Measurements from ENCODE around the gene BSND. TPM values are rescaled to one million over a fixed set of nuclear protein-coding genes. Genes with fewer than 3 reads are reported as not detected.

Gene BSND
- total and polyA plus RNA-seq, 9 donors, result 0.03 to 0.07 (median 0.03) TPM; not detected in 6

DNA sequence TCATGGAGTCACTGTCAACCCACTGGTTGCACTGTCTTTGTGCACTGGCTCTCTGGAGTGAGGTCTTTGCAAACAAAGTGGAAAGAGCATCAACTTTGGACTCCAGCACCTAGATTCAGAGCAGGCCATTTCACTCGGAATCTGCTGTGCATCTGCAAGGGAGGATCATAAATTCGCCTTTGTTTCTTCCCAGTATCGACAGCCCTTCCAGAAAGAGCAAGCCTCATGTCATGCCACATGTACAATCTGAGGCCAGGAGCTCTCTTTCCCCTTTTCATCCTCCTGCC, 39.8 kb downstream of the BSND start:
- Histone ChIP-seq H3K27me3 (ENCODE audit: control insufficient read depth, insufficient read depth, low read length) (peaks cover 55% of the 10 kb centered on the region), H3K4me1 (ENCODE audit: control insufficient read depth, insufficient read depth, low read length) (peaks cover 20% of the 10 kb centered on the region), H3K27ac (ENCODE audit: low read length) (no peak overlapping the region), H3K36me3 (ENCODE audit: control insufficient read depth, insufficient read depth, low read length) (no peaks in the 10 kb centered on the region), H3K4me3 (ENCODE audit: low read length) (no peak overlapping the region), H3K9me3 (replicated peaks; ENCODE audit: control insufficient read depth, low read depth, low read length) (no peaks in the 10 kb centered on the region)
- no peak for DNase-seq
- 85% methylated on average over 3 of the region's 3 CpGs for WGBS (ENCODE audit: insufficient coverage)

DNA sequence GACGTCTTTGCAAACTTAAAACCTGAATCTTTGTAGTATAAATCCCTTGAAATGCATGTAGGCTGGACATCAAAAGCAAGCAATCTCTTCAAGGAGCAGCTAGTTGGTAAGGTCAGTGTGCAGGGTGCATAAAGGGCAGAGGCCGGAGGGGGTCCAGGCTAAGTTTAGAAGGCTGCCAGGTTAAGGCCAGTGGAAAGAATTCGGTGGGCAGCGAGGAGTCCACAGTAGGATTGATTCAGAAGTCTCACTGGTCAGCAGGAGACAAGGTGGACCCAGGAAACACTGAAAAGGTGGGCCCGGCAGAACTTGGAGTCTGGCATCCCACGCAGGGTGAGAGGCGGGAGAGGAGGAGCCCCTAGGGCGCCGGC, 40.2 kb downstream of the BSND start:
- H3K4me3 ChIP-seq (ENCODE audit: low read length), result no peak overlapping the region
- H3K27ac ChIP-seq (ENCODE audit: low read length), result no peak overlapping the region
- DNase-seq, result no peak
- no peaks in the 10 kb centered on the region for H3K36me3 ChIP-seq (ENCODE audit: control insufficient read depth, insufficient read depth, low read length)
- peaks cover 50% of the 10 kb centered on the region for H3K27me3 ChIP-seq (ENCODE audit: control insufficient read depth, insufficient read depth, low read length)
- peaks cover 20% of the 10 kb centered on the region for H3K4me1 ChIP-seq (ENCODE audit: control insufficient read depth, insufficient read depth, low read length)
- H3K9me3 ChIP-seq (replicated peaks; ENCODE audit: control insufficient read depth, low read depth, low read length), result no peaks in the 10 kb centered on the region
- WGBS (ENCODE audit: insufficient coverage), result 20% methylated on average over 8 of the region's 9 CpGs

GRCh38 chr1:55039342-55040082, 40.8 kb downstream of the BSND start, which contains the start of gene PCSK9:
PCSK9 (plus strand) TSS chr1:55039548; CDS start chr1:55039838, 290 bp downstream.
- DNase-seq, result peak; percentile 51

GRCh38 chr1:55040083-55040932, 41.6 kb downstream of the BSND start:
- Histone ChIP-seq H3K27ac (ENCODE audit: low read length) (no peak overlapping the region), H3K9me3 (replicated peaks; ENCODE audit: control insufficient read depth, low read depth, low read length) (no peaks in the 10 kb centered on the region), H3K4me1 (ENCODE audit: control insufficient read depth, insufficient read depth, low read length) (peaks cover 20% of the 10 kb centered on the region), H3K27me3 (ENCODE audit: control insufficient read depth, insufficient read depth, low read length) (peaks cover 50% of the 10 kb centered on the region), H3K36me3 (ENCODE audit: control insufficient read depth, insufficient read depth, low read length) (no peaks in the 10 kb centered on the region), H3K4me3 (ENCODE audit: low read length) (peak overlapping the region; percentile 33)
- 12% methylated on average over 36 of the region's 49 CpGs for WGBS (ENCODE audit: insufficient coverage)
- no peak for DNase-seq

More at GRCh38 chr1:55039342-55040082, 40.8 kb downstream of the BSND start, which contains the start of gene PCSK9:
- Histone ChIP-seq H3K27ac (ENCODE audit: low read length) (no peak within 1 kb of the TSS), H3K27me3 (ENCODE audit: control insufficient read depth, insufficient read depth, low read length) (peaks cover 50% of the 10 kb centered on the region), H3K9me3 (replicated peaks; ENCODE audit: control insufficient read depth, low read depth, low read length) (no peaks in the 10 kb centered on the region), H3K36me3 (ENCODE audit: control insufficient read depth, insufficient read depth, low read length) (no peaks in the 10 kb centered on the region), H3K4me3 (ENCODE audit: low read length) (peak within 1 kb of the TSS; percentile 33), H3K4me1 (ENCODE audit: control insufficient read depth, insufficient read depth, low read length) (peaks cover 20% of the 10 kb centered on the region)
- 1% methylated on average over 63 of the region's 67 CpGs for WGBS (ENCODE audit: insufficient coverage)

GRCh38 chr1:55040933-55041494, 42.3 kb downstream of the BSND start:
- Histone ChIP-seq H3K4me3 (ENCODE audit: low read length) (peak overlapping the region; percentile 33), H3K36me3 (ENCODE audit: control insufficient read depth, insufficient read depth, low read length) (no peaks in the 10 kb centered on the region), H3K27ac (ENCODE audit: low read length) (no peak overlapping the region), H3K4me1 (ENCODE audit: control insufficient read depth, insufficient read depth, low read length) (peaks cover 20% of the 10 kb centered on the region), H3K27me3 (ENCODE audit: control insufficient read depth, insufficient read depth, low read length) (peaks cover 48% of the 10 kb centered on the region), H3K9me3 (replicated peaks; ENCODE audit: control insufficient read depth, low read depth, low read length) (no peaks in the 10 kb centered on the region)
- no CpG with 5 or more reads among the region's 5 CpGs for WGBS (ENCODE audit: insufficient coverage)
- DNase-seq, result no peak

DNA sequence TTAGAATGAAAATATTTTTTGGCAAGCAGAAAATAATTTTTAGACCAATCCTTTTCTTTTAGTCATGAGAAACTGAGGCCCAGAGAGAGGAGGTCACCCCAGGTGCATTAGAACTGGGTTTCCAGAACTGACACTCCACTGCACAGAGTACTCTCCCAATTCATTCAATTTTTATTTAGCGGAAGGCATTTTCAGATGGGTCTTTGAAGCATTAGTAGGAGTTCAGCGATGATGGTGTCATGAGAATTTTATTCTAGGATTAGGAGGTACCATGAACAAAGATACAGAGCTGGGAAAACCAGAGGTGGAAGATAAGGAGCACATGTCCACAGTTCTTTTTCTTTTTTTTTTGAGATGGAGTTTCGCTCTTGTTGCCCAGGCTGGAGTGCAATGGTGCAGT, 42.9 kb downstream of the BSND start:
- peaks cover 20% of the 10 kb centered on the region for H3K4me1 ChIP-seq (ENCODE audit: control insufficient read depth, insufficient read depth, low read length)
- no peak overlapping the region for H3K27ac ChIP-seq (ENCODE audit: low read length)
- no peaks in the 10 kb centered on the region for H3K9me3 ChIP-seq (replicated peaks; ENCODE audit: control insufficient read depth, low read depth, low read length)
- no peaks in the 10 kb centered on the region for H3K36me3 ChIP-seq (ENCODE audit: control insufficient read depth, insufficient read depth, low read length)
- WGBS (ENCODE audit: insufficient coverage), result 70% methylated on average over 2 of the region's 3 CpGs
- DNase-seq, result no peak
- H3K27me3 ChIP-seq (ENCODE audit: control insufficient read depth, insufficient read depth, low read length), result peaks cover 47% of the 10 kb centered on the region
- no peak overlapping the region for H3K4me3 ChIP-seq (ENCODE audit: low read length)

DNA sequence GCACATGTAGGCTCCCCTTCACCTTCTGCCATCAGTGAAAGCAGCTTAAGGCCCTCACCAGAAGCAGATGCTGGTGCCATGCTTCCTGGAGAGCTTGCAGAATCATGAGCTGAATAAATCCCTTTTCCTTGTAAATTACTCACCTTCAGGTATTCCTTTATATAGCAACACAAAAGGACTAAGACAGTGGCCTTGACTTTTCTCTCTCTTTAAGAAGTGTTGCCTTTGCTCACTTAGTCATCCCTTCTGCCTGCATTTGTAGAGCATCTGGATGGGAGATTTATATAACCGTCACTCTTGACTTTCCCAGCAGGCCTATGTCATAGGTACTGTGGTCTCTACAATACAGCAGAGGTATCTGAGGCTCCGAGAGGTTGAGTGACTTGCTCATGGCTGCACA, 44.3 kb downstream of the BSND start:
- H3K27ac ChIP-seq (ENCODE audit: low read length), result no peak overlapping the region
- H3K36me3 ChIP-seq (ENCODE audit: control insufficient read depth, insufficient read depth, low read length), result no peaks in the 10 kb centered on the region
- WGBS (ENCODE audit: insufficient coverage), result 83% methylated on average over 1 of the region's 2 CpGs
- peaks cover 22% of the 10 kb centered on the region for H3K4me1 ChIP-seq (ENCODE audit: control insufficient read depth, insufficient read depth, low read length)
- H3K27me3 ChIP-seq (ENCODE audit: control insufficient read depth, insufficient read depth, low read length), result peaks cover 40% of the 10 kb centered on the region
- DNase-seq, result no peak
- H3K4me3 ChIP-seq (ENCODE audit: low read length), result no peak overlapping the region
- H3K9me3 ChIP-seq (replicated peaks; ENCODE audit: control insufficient read depth, low read depth, low read length), result no peaks in the 10 kb centered on the region

- H3K36me3 ChIP-seq (ENCODE audit: control insufficient read depth, insufficient read depth, low read length), result no peaks in the 10 kb centered on the region
- 100% methylated on average over 6 of the region's 9 CpGs for WGBS (ENCODE audit: insufficient coverage)
These were observed 45.0 kb downstream of the BSND start for GRCh38 chr1:55043726-55044125.

GRCh38 chr1:55044617-55045397, 46.1 kb downstream of the BSND start:
- Histone ChIP-seq H3K4me3 (ENCODE audit: low read length) (no peak overlapping the region), H3K27me3 (ENCODE audit: control insufficient read depth, insufficient read depth, low read length) (peaks cover 22% of the 10 kb centered on the region), H3K4me1 (ENCODE audit: control insufficient read depth, insufficient read depth, low read length) (peaks cover 23% of the 10 kb centered on the region), H3K27ac (ENCODE audit: low read length) (no peak overlapping the region), H3K9me3 (replicated peaks; ENCODE audit: control insufficient read depth, low read depth, low read length) (no peaks in the 10 kb centered on the region), H3K36me3 (ENCODE audit: control insufficient read depth, insufficient read depth, low read length) (no peaks in the 10 kb centered on the region)
- DNase-seq, result no peak
- 86% methylated on average over 13 of the region's 15 CpGs for WGBS (ENCODE audit: insufficient coverage)

More at GRCh38 chr1:55043726-55044125, 45.0 kb downstream of the BSND start:
- Histone ChIP-seq H3K4me3 (ENCODE audit: low read length) (no peak overlapping the region), H3K9me3 (replicated peaks; ENCODE audit: control insufficient read depth, low read depth, low read length) (no peaks in the 10 kb centered on the region), H3K27ac (ENCODE audit: low read length) (no peak overlapping the region), H3K4me1 (ENCODE audit: control insufficient read depth, insufficient read depth, low read length) (peaks cover 22% of the 10 kb centered on the region), H3K27me3 (ENCODE audit: control insufficient read depth, insufficient read depth, low read length) (peaks cover 33% of the 10 kb centered on the region)
- no peak for DNase-seq

All from muscle of leg (tissue), 11 donors.